Inflammatory macrophage treated with lipopolysaccharide for 1 hour (primary cell): ENCODE measurements around the gene PPM1H.
A peak's percentile ranks its signal among the peaks of the same experiment; 100 is the strongest.

ENCODE experiments used
- DNase-seq, 2 donors: peaks; one replicate each; pipeline ENCODE4 v3.0.0-alpha.2; 2020 to 2022

The PPM1H gene

DNA sequence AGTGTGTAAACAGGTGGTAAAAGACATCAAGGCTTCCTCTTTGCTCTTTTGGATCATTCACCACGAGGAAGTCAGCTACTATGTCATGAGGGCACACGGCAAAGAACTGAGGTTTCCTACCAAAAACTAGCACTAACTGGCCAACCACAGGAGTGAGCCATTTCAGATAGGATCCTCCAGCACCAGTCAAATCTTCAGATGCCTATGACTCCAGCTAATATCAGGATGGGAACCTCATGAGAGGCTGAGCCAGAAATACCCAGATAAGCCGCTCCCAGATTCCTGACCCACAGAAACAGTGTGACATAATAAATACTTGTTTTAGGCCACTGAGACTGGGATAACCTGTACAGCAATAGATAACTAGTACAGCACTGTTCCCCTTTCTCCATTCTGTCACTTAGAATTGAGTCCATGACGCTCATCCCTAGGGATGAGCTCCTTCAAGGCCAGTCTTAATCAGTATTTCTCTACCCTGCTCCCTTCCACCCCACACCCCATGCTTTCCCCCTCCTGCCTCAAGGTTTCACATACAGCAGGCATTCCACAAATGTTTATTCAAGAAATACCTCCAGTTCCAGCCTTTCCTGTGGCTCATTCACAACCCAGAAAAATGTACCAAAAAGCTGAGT lies 68.4 kb downstream of the PPM1H start:
- no peak for DNase-seq

DNA sequence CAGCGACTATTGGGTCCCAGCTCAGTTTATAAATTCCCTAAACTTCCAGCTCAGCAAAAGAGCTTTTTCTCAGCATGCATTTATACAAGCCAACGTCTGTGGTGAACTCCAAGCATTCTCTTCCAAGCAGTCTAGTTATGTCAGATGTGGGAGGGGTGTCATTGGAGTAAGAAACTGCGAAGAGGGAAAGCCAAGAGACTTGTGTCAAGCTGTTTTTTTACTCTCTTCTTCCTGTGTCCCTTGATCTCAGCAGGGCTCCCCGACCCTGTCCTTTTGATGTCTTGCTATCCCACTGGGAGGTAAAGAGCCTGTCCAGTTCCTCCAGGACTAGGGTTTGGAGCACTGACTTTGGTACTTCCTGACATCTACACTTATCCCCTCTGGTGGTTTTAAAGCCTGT lies 69.0 kb downstream of the PPM1H start:
- no peak for DNase-seq

DNA sequence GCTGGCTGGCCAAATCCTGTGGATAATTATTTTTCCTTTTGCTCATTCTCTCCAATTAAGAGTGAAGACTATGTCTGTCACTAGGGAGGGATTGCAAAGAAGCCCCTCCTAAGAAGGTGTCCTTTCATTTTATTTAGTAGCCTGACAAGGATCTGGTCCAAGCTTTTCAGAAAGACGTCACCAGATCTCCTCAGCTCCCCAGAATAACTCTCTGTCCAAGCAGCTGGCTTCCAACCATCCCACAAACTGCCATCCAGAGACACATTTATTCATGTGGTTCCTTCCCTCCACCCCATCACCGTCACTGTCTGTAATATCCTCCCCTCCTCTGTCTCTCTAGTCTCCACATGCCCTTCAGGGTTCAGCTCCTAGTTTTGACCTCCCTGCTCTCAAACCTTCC lies 69.9 kb downstream of the PPM1H start:
- no peak for DNase-seq

DNA sequence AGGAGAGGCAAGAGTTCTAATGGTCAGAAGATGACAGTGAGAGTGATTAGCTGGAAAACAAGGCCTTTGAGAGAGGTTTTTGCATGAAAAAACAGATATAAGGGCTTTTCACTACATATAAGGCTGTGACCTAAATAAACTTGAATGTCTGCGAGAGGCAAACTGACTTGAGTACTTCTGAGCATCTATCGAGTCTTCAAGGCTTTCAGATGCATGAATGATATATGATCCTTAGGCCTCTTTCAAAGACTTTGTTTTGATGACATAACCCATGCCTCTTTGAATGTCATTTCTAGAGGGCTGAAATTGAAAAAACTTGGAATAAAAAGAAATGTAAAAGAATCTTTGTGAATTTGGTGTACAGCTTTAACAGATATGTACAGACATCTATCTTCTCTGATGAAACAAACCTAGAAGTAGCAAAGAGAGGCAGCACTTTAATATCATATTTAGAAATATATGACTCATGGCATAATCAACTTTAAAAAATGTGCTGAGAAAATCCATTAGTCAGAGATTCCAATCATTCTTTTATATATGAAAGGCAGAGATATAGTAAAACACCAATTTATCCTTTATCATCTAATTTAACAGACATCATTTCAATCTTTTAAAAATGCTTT lies 72.6 kb downstream of the PPM1H start:
- no peak for DNase-seq

DNA sequence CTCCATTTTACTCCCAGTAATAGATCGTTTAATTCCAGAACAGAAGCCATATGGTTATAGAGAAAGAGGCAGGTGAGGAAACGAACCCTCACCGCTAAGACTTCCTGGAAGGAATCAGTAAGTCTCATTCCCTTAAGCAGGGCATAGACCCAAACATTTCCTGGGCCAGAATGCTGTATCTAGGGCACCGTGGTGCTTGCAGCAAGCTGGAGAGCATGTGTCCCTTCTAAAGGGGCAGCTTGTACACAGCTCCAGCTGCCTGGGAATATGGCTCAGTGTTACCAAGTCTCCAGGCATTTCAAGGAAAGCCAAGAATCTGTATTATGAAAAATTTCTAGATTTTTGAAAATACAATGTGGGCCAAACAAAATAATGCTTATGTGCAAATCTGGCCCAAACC lies 73.4 kb downstream of the PPM1H start:
- DNase-seq = no peak

DNA sequence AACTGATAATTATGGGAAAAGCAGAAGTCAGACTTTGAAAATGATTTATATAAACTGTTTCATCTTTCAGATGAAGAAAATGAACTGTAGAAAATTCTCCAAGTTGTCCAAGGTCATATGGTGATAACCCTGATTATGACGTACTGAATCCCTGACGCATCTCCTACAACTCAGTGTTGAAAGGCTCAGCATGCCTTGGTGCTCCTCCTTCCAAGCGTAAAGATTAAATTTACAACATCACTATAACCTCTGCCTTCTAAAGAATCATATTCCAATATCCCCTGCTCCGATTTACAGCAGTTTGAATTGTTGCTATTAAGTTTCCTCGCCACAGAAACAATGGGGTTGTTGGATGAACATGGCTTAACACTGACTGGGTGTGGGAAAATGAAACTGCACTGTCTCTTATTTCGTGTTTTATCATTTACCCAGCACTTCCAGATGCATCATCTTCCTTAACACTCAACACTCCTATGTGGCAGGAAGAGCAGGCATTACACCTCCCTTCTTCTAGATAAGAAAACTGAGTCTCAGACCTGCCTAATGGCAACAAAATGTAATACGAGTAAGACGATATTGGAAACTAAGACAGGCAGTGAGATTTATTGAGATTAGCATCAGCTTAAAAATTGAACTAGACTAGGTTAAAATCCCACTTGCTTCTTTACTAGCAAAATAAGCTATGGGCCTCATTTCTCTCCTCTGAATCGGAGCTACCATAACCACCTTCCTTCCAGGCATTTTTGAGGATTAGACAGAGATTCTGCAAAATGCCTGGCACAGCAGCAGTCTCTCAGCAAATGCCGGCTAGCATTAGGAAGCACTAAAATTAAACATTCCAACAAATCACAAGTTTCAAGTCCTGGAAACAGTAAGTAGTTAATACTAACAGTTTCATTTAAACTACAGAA lies 74.2 kb downstream of the PPM1H start:
- DNase-seq = no peak

DNA sequence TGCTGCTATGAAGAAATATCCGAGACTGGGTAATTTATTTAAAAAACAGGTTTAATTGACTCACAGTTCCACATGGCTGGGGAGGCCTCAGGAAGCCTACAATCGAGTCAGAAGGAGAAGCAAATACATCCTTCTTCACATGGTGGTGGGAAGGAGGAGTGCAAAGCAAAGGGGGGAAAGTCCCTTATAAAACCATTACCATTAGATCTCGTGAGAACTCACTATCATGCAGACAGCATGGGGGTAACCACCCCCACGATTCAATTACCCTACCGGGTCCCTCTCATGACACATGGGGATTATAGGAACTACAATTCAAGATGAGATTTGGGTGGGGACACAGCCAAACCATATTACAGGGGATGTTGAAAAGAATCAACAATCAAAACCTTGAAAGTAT lies 74.9 kb downstream of the PPM1H start:
- no peak for DNase-seq

DNA sequence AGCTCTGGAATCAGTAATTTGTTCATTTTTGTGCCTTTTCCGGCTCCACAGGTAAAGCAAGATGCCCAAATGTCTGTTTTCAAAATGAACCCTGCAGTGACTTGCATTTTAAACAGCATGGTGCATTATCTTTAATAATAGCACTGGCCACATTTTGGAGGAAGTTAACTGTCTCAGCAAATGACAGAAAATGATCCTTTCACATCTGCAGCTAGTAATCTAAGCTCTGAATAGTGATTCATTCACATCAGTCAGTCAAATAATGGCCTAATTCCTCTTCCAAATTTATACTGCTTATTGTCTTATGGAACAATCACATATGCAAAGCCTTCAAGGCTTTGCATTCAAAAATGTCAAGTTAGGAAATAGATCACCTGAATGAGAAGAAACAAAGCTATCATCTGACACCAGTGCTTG lies 75.6 kb downstream of the PPM1H start:
- no peak for DNase-seq

DNA sequence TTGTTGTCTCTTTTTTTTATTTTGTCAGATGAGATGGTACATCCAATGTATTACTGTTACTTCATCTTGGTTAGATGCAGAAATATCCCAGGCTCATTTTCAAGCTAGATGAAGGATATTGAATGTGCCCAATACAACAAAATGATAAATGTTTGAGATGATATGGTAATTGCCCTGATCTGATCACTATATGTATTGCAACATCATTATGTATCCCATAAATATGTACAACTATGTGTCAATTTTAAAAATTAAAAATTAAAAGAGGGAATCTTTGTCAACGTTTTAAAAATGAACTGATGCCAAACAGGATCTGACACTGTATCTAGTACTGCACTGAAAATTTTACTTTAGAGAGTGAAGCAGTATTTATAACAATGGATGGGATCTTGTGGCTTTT lies 78.5 kb downstream of the PPM1H start:
- no peak for DNase-seq

DNA sequence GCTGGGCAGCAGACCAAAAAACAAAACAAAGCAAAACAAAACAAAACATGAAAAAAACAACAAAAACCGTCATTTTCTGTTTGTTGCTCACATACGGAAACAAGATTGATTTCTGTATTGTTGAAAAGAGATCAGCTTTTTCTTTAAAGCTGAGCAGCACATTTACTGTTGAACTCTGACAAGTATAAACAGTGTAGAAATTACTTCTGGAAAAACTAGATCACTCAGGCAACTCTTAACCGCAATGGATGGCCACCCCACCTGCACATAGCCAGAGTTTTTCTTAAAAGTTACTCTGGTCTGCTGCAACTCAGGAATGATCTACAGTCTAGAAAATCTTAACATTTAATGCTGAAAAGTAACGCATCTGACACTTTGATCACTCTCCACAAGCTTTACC lies 80.9 kb downstream of the PPM1H start:
- no peak for DNase-seq

DNA sequence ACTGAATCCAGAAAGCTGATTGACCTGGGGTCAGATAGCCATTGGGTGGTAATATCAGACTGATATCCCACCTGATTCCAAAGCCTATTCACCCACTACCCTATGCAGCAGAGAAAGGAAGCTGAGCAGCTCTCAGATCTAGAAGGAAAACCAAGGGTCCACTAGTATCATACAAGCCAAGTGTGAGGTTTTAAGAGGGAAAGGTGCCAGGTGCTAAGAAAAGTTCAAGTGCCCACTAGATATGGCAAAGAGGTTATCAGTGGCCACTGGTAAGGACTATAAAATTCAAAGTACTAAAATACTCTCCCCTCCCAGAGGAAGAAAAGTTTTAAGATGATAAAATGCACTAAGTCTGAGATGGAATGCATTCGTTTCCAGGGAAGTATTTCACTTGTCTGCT lies 85.6 kb downstream of the PPM1H start:
- DNase-seq = no peak

DNA sequence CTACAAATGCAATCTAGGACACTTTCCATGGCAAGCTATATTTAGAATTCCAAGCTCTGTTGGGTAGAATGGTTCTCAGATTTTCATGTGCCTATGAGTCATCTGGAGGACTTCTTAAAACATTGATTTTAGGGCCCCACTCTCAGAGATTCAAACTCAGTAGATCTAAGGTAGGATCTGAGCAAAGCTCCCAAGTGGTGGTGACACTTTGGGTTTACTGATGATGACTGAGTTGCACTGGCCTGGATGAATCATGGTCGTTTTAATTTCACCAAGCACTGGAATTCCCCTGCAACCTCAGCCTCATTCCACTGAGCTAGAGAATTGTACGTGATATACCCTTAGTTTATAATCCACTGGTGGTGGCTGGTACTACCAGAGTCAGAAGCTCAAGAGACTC lies 86.5 kb downstream of the PPM1H start:
- DNase-seq = peak; percentile 84 to 99

DNA sequence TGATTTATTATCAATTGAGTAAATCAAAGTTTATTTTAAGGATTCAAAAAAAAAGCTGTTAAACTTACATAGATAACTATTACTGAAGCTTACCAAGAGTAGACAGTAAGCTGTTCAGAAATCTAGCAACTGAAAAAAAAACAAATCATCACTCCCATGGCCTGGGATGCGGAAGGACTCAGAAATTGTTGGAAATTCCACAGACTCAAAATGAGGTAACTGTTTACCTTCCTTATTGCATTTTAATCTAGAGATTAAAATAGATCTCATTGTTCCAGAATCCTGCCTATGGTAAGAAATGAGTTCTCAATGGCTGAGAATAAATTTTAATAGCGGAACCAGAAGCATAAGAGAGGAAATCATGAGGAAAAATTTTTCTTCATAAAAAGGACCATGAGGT lies 87.2 kb downstream of the PPM1H start:
- DNase-seq = peak; percentile 45 to 68

DNA sequence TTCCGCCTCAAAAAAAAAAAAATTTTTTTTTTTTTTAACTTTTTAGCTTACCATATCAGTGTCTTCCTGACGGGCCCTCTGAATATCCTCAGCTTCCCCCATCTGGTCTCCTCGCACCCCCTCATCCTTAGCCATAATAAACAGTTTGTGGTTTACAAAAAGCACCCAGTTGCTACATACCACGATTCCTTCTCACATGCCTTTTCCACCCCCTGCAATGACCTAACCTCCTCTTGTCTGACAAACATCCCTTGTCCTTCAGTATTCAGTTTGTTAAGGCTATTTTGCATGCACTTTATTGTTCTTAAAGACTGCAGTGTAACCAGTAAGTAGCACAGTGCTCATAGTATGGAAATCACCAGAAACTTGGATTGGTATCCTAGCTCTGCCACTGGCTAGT lies 88.5 kb downstream of the PPM1H start:
- DNase-seq = peak; percentile 87 to 97

DNA sequence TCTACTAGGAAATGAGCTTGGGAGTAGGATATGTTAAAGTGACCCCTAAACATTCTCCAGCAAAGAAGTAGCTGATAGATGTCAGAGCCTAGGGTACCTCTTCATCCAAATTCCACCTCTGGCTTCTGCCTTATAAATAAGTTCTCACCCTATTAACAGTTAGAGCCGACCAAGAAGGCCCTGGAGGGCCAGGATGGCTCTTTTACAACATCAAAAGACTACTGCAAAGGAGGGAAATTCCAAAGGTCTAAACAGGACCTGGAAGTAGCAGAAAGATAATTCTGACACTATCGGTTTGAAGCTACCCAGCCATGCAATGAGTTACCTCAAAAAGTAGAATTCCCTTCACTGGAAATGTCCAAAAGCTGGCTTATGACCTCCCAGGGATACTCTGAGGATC lies 90.0 kb downstream of the PPM1H start:
- no peak for DNase-seq

DNA sequence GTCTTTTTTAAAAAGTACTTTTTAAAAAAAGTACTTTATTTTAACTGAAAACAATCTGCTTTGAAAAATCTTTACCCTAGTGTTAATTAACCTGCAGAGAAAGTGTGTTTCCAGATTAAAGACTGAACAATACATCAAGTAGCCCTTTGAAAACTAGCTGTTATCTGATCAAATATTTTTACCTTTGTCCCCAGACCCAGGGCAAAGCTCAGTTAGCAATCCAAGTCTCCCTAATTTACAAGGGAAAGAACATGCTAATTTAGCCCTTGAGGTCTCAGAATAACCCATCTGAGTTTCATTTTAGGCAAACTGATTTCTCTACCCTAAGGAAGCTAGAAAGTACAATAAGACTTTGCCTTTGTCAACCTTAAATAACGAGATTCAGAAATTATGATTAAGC lies 91.2 kb downstream of the PPM1H start:
- DNase-seq = no peak

DNA sequence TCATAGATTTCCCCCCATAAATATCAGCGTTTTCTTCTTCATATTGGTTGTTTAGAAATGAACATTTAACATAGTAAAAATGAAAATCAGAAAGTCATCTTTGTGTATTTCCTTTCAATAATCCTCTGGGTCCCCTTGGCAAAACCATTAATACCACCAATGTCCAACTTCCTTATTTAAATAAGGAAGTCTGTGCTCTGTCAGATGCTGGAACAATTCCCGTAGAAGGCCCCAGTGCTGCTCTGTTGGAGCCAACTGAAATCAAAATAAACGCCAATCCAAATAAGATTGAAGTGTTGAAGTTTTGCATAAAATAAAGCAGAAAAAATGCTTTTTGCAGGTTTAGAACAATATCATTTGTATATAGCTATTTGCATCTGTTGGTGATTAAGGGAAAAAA lies 93.1 kb downstream of the PPM1H start:
- peak; percentile 47 to 63 for DNase-seq

DNA sequence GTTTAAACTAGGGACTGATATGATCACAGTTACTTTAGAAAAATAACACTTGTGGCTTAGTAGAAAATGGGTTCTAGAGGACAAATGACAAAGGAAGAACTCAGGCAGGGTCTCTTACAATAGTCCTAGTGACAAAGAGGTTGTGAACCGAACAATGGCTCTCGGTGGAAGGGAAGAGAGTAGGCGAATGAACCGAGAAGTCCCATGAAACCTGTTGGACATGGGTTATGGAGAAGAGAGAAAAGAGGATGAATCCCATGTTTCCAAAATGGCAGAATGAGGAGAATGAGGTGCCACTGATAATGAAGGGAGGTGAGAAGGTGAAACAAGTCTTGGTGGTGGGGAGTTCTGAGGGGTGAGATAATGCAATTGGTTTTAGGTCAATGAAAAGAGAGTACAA lies 94.1 kb downstream of the PPM1H start:
- DNase-seq = no peak

DNA sequence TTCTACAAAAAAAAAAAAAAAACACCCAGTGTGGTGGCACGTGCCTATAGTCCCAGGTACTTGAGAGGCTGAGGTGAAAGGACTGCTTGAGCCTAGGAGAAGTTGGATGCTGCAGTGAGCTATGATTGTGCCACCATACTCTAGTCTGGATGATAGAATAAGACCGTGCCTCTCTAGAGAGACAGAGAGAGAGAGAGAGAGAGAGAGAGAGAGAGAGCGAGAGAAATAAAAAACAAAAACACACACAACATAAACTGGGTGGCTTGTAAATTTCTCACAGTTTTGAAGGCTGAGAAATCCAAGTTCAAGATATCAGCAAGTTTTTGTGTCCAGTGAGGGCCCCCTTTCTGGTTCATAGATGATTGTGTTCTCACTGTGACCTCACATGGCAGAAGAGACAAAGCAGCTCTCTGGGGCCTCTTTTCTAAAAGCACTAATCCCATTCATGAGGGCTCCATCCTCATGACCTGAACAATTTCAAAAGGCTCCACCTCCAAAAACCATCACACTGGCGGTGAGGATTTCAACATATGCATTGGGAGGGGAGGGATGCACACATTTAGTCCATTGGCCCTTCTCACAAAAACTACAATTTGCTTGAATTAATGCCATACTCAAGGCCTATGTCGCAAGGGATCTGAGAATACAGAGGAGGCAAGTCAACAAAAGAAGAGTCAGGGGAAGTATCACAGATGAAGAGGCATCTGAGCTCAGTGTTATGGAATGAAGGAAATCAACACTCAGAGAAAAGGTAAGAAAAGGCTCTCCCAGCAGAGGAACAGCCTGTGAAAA lies 94.9 kb downstream of the PPM1H start:
- no peak for DNase-seq

DNA sequence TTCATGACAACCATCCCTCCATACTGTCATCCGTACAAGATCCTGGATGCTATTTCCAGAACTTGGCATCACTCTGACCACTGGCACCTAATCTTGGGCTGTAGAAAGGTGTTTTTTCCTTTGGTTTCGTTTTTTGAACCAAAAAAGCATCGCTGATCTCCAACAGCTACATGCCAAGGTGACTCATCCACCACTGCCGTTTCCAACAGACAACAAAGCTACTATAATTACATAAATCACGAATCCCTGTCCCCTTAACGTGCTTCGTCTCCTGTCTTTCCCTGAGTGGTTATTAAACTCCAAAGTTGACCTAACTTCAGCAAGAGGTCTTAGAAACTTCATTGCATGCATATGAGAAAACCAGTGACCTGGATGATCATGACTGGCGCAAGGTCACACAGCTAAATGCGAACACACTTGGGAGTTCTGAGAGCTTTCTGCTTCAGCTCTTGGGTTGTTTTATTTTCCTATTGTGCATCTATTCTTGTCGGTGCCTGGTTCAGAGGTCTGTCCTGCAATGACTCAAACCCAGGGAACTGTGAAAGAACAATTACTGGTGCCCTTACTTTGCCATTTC lies 99.9 kb downstream of the PPM1H start:
- no peak for DNase-seq

DNA sequence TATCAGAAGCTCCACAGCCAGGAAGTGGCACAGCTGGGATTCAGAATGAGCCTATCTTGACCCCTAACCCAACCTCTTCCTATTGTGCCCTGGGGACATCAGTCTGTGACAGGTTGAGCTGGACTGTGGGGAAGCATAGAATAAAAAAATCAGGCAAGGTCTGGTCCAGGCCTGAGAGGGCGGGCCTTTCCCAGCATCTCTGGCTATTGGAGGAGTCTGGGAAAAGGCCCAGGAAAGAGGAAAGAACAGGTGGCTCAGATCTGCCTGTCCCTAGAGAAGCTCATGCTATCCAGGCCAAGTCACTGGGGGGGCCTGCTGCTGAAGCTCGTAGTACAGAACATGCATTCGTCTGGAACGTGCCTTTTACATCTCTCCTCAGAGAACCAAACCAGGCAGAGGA lies 100.5 kb downstream of the PPM1H start:
- DNase-seq = no peak

DNA sequence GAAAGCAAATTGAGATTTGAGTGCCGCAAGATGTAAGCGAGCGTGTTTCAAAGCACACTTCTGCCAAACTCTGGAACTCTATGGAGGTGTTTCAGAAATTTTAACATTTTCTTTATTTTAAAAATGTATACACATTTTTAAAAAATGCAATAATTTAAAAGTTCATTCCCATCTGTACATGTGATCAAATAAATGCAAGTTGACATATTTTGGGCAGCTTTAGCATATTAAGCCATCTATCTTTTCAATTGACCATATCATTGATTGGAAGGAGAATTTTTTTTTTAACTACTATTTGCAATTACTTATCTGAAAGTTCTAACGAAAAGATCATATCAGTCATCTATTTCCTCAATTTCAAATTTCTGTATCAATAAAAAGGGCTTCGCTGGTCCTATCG lies 101.3 kb downstream of the PPM1H start:
- DNase-seq = no peak

DNA sequence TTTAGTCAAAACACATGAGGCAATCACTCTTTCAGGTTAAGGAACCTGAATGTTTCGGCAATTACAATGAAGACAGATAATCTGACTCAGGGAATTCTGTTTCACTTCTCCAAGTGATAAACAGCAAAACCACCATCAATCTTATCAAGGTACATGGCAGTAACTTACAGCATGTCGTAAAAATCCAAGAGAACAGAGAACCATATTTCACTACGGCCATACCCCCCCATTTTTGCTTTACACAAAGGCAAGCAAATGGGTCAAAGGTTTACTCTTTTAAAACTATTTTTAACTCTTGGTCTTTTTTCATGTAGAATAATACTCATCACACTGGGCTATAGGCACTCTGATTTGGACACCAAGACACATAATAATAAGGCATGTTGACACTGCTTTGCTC lies 102.4 kb downstream of the PPM1H start:
- no peak for DNase-seq
